ENCODE data around the gene CDH18.

The CDH18 gene

DNA sequence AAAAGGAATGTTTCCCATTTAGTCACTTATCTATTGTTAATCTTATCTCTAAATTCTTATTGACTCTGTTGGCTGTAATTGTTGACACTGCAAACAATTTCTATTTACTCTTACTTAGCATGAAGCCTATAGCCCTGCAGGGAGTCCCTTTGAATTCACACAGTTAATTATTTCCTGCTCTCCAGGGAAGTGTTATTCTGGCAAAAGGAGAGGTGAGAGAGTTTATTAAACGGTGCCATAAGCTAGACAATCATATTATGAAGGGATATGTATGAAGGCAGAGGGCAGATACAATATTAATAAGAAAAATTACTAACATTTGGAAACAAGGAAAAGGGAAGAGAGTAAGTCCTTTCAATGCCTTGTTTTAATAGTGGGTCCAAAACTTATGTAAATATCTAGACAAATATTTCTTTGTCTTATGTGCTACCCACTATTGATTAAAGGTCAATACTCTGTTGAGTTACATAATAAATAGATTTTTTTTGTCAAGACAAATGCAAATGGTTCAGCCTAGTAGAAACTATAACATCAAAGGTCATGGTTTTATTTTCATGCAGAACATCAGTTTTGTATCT, 107.1 kb downstream of the CDH18 start:
- TF ChIP-seq, protein P1, sequence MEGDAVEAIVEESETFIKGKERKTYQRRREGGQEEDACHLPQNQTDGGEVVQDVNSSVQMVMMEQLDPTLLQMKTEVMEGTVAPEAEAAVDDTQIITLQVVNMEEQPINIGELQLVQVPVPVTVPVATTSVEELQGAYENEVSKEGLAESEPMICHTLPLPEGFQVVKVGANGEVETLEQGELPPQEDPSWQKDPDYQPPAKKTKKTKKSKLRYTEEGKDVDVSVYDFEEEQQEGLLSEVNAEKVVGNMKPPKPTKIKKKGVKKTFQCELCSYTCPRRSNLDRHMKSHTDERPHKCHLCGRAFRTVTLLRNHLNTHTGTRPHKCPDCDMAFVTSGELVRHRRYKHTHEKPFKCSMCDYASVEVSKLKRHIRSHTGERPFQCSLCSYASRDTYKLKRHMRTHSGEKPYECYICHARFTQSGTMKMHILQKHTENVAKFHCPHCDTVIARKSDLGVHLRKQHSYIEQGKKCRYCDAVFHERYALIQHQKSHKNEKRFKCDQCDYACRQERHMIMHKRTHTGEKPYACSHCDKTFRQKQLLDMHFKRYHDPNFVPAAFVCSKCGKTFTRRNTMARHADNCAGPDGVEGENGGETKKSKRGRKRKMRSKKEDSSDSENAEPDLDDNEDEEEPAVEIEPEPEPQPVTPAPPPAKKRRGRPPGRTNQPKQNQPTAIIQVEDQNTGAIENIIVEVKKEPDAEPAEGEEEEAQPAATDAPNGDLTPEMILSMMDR (IDR thresholded peaks at IDR 0.05; ENCODE audit: insufficient read depth, low read length, poor library complexity, severe bottlenecking) = no peak
- no peak for TF ChIP-seq EZH2phosphoT487 (conservative IDR thresholded peaks at IDR 0.05; ENCODE audit: low read length)
- no peak overlapping the region for H3K4me2 ChIP-seq (ENCODE audit: low read depth, low read length, poor library complexity, severe bottlenecking)
- H3K79me2 ChIP-seq (ENCODE audit: insufficient read depth, low read length) = no peaks in the 10 kb centered on the region
- H4K20me1 ChIP-seq (ENCODE audit: low read depth, low read length) = no peaks in the 10 kb centered on the region
- no peak overlapping the region for H3K9ac ChIP-seq (ENCODE audit: low read length)
- no peak overlapping the region for H3K27ac ChIP-seq (ENCODE audit: low read depth, low read length)
- no peaks in the 10 kb centered on the region for H3K9me2 ChIP-seq (replicated peaks; ENCODE audit: insufficient read depth, low read length)
- no peak overlapping the region for H2AFZ ChIP-seq (ENCODE audit: low read depth, low read length, severe bottlenecking)
- no peaks in the 10 kb centered on the region for H3K27me3 ChIP-seq (ENCODE audit: low read length)
- H3K4me3 ChIP-seq (ENCODE audit: insufficient read depth, low read length, poor library complexity, severe bottlenecking) = no peak overlapping the region
- H3K36me3 ChIP-seq (ENCODE audit: low read length) = no peaks in the 10 kb centered on the region
- no peaks in the 10 kb centered on the region for H3K9me3 ChIP-seq (ENCODE audit: insufficient read depth, low read length)
- H3F3A ChIP-seq (ENCODE audit: insufficient read depth) = no peaks in the 10 kb centered on the region

DNA sequence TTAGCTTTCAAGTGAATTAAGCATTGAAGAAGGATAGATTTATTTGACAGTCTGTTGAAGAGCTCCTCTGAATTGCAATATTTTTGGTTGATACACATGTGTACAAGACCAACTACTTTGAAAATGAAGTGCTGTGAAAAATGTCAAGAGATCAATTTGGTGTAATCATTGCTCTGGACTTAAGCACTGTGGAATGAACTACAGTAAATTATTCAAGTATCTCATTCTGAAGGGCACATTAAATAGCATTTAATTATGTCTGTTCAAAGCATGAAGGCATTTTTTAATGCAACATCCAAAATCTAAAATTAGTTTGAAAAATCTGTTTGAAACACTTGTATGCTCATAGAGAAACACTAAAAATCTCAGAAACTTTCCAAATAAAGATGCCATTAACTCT, 107.5 kb downstream of the CDH18 start:
- Histone ChIP-seq H2AFZ (ENCODE audit: low read depth, low read length, severe bottlenecking) (no peak overlapping the region), H3K9ac (ENCODE audit: low read length) (no peak overlapping the region), H3F3A (ENCODE audit: insufficient read depth) (no peaks in the 10 kb centered on the region), H3K27me3 (ENCODE audit: low read length) (no peaks in the 10 kb centered on the region), H3K9me3 (ENCODE audit: insufficient read depth, low read length) (no peaks in the 10 kb centered on the region), H3K36me3 (ENCODE audit: low read length) (no peaks in the 10 kb centered on the region), H3K4me3 (ENCODE audit: insufficient read depth, low read length, poor library complexity, severe bottlenecking) (no peak overlapping the region), H3K79me2 (ENCODE audit: insufficient read depth, low read length) (no peaks in the 10 kb centered on the region), H3K27ac (ENCODE audit: low read depth, low read length) (no peak overlapping the region), H3K9me2 (replicated peaks; ENCODE audit: insufficient read depth, low read length) (no peaks in the 10 kb centered on the region), H4K20me1 (ENCODE audit: low read depth, low read length) (no peaks in the 10 kb centered on the region), H3K4me2 (ENCODE audit: low read depth, low read length, poor library complexity, severe bottlenecking) (no peak overlapping the region)
- TF ChIP-seq, protein P1 (IDR thresholded peaks at IDR 0.05; ENCODE audit: insufficient read depth, low read length, poor library complexity, severe bottlenecking) = no peak
- TF ChIP-seq EZH2phosphoT487 (conservative IDR thresholded peaks at IDR 0.05; ENCODE audit: low read length) = no peak

DNA sequence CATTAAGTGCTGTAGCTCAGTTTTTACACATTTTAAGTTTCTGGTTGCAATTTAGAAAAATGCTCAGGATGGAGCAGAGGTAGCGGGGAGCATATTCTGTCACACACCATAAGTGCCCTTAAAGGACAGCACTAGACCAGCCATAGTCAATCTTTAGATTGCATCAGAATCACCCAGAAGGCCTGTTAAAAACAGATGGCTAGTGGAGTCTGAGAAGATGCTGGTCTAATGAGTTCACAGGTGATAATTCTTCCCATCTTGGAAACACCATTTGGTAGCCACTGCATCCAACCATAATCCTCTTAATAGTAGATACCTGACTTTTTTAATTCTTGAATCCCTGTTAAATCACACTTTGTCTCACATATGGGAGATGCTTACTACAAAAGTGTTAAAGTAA, 113.2 kb downstream of the CDH18 start:
- H3K36me3 ChIP-seq (ENCODE audit: low read length) = no peaks in the 10 kb centered on the region
- H4K20me1 ChIP-seq (ENCODE audit: low read depth, low read length) = no peaks in the 10 kb centered on the region
- no peak overlapping the region for H3K27ac ChIP-seq (ENCODE audit: low read depth, low read length)
- no peak overlapping the region for H3K4me3 ChIP-seq (ENCODE audit: insufficient read depth, low read length, poor library complexity, severe bottlenecking)
- H3F3A ChIP-seq (ENCODE audit: insufficient read depth) = no peaks in the 10 kb centered on the region
- no peaks in the 10 kb centered on the region for H3K9me2 ChIP-seq (replicated peaks; ENCODE audit: insufficient read depth, low read length)
- H3K9me3 ChIP-seq (ENCODE audit: insufficient read depth, low read length) = no peaks in the 10 kb centered on the region
- no peaks in the 10 kb centered on the region for H3K79me2 ChIP-seq (ENCODE audit: insufficient read depth, low read length)
- peak overlapping the region; percentile 27 for H2AFZ ChIP-seq (ENCODE audit: low read depth, low read length, severe bottlenecking)
- H3K4me2 ChIP-seq (ENCODE audit: low read depth, low read length, poor library complexity, severe bottlenecking) = no peak overlapping the region
- H3K9ac ChIP-seq (ENCODE audit: low read length) = no peak overlapping the region
- H3K27me3 ChIP-seq (ENCODE audit: low read length) = no peaks in the 10 kb centered on the region
- TF ChIP-seq, protein P1 (IDR thresholded peaks at IDR 0.05; ENCODE audit: insufficient read depth, low read length, poor library complexity, severe bottlenecking) = no peak

Measured in SU-DHL-6 (cell line).